SK-N-SH treated with all-trans-retinoic acid at 6 μM for 48 hours (cell line): Measurements from ENCODE around the gene LRRC28.

Source experiments
- ATAC-seq: fragments of 200-7000 bp; cut with Tn5 transposase; 3 replicates; pipeline ENCODE4 v1.9.1; 2020; ENCODE audit warnings: mild to moderate bottlenecking, moderate library complexity
- ARNTL ChIP-seq: fragments of 450-650 bp; formaldehyde crosslinking; IDR thresholded peaks from 2 replicates; pipeline ENCODE4 v1.5.0; 2020; ENCODE audit warnings: low read depth, mild to moderate bottlenecking, moderate library complexity, borderline replicate concordance
- BACH2 ChIP-seq: fragments of 250-450 bp; sonication (Bioruptor Pico); IDR thresholded peaks from 2 replicates; pipeline ENCODE4 v1.9.0; 2021; ENCODE audit warnings: mild to moderate bottlenecking, borderline replicate concordance
- ESRRG ChIP-seq: fragments of 250-450 bp; sonication (Bioruptor Pico); IDR thresholded peaks from 2 replicates; pipeline ENCODE4 v1.6.1; 2021; ENCODE audit warnings: mild to moderate bottlenecking
- GLIS3 ChIP-seq: fragments of 250-450 bp; sonication (Bioruptor Pico); IDR thresholded peaks from 2 replicates; pipeline ENCODE4 v1.5.0; 2020; ENCODE audit warnings: mild to moderate bottlenecking, moderate library complexity
- ISL1 ChIP-seq: fragments of 250-450 bp; sonication (Bioruptor Pico); IDR thresholded peaks from 2 replicates; pipeline ENCODE4 v2.1.2; 2022; ENCODE audit warnings: mild to moderate bottlenecking, moderate library complexity
- OSR1 ChIP-seq: fragments of 250-450 bp; sonication (Bioruptor Pico); IDR thresholded peaks from 2 replicates; pipeline ENCODE4 v1.8.0; 2022; ENCODE audit warnings: moderate library complexity, mild to moderate bottlenecking, inconsistent platforms
- PPARA ChIP-seq: fragments of 250-450 bp; sonication (Bioruptor Pico); IDR thresholded peaks from 2 replicates; pipeline ENCODE4 v1.5.0; 2020; ENCODE audit warnings: mild to moderate bottlenecking, borderline replicate concordance
- RARB ChIP-seq: fragments of 250-450 bp; sonication (Bioruptor Pico); IDR thresholded peaks from 2 replicates; pipeline ENCODE4 v1.8.0; 2021; ENCODE audit warnings: mild to moderate bottlenecking, moderate library complexity
- SNAI2 ChIP-seq: fragments of 250-450 bp; sonication (Bioruptor Pico); IDR thresholded peaks from 2 replicates; pipeline ENCODE4 v1.5.0; 2020; ENCODE audit warnings: mild to moderate bottlenecking, moderate library complexity
- TCF4 ChIP-seq: fragments of 250-450 bp; sonication (Bioruptor Pico); IDR thresholded peaks from 2 replicates; pipeline ENCODE4 v1.8.0; 2021; ENCODE audit warnings: mild to moderate bottlenecking, moderate library complexity, borderline replicate concordance
- TOX ChIP-seq: fragments of 250-450 bp; sonication (Bioruptor Pico); IDR thresholded peaks from 2 replicates; pipeline ENCODE4 v1.8.0; 2021; ENCODE audit warnings: mild to moderate bottlenecking, moderate library complexity, borderline replicate concordance
- ZC3H10 ChIP-seq: fragments of 250-450 bp; sonication (Bioruptor Pico); IDR thresholded peaks from 2 replicates; pipeline ENCODE4 v1.5.1; 2021; ENCODE audit warnings: mild to moderate bottlenecking, moderate library complexity
- ZFP3 ChIP-seq: fragments of 250-450 bp; sonication (Bioruptor Pico); IDR thresholded peaks from 2 replicates; pipeline ENCODE4 v1.5.0; 2020; ENCODE audit warnings: mild to moderate bottlenecking, moderate library complexity
- ZFP30 ChIP-seq: fragments of 450-650 bp; formaldehyde crosslinking; IDR thresholded peaks from 2 replicates; pipeline ENCODE4 v1.5.0; 2022; ENCODE audit warnings: mild to moderate bottlenecking, moderate library complexity
- ZNF565 ChIP-seq: fragments of 450-650 bp; formaldehyde crosslinking; conservative IDR thresholded peaks from 2 replicates; pipeline ENCODE4 v1.5.0; 2020; ENCODE audit warnings: low read depth, mild to moderate bottlenecking, moderate library complexity
- ZNF70 ChIP-seq: fragments of 450-650 bp; formaldehyde crosslinking; IDR thresholded peaks from 2 replicates; pipeline ENCODE4 v1.5.0; 2020; ENCODE audit warnings: mild to moderate bottlenecking, moderate library complexity
- ZNF8 ChIP-seq: fragments of 450-650 bp; formaldehyde crosslinking; IDR thresholded peaks from 2 replicates; pipeline ENCODE4 v1.5.0; 2020; ENCODE audit warnings: mild to moderate bottlenecking, moderate library complexity
- TF ChIP-seq, protein P1 (sequence below): fragments of 250-450 bp; sonication (Bioruptor Pico); IDR thresholded peaks from 2 replicates; pipeline ENCODE4 v1.8.0; 2020; ENCODE audit warnings: mild to moderate bottlenecking, moderate library complexity, borderline replicate concordance
- TF ChIP-seq, protein P2 (sequence below): fragments of 250-450 bp; sonication (Bioruptor Pico); IDR thresholded peaks from 2 replicates; pipeline ENCODE4 v1.5.0; 2020; ENCODE audit warnings: mild to moderate bottlenecking, moderate library complexity
- TF ChIP-seq, protein P3 (sequence below): fragments of 250-450 bp; sonication (Bioruptor Pico); IDR thresholded peaks from 2 replicates; pipeline ENCODE4 v1.5.1; 2020; ENCODE audit warnings: low read depth, mild to moderate bottlenecking, moderate library complexity
- TF ChIP-seq, protein P4 (sequence below): fragments of 250-450 bp; sonication (Bioruptor Pico); IDR thresholded peaks from 2 replicates; pipeline ENCODE4 v1.8.0; 2021; ENCODE audit warnings: low read depth, mild to moderate bottlenecking, moderate library complexity, borderline replicate concordance
- TF ChIP-seq, protein P5 (sequence below): fragments of 250-450 bp; sonication (Bioruptor Pico); IDR thresholded peaks from 2 replicates; pipeline ENCODE4 v1.5.1; 2021; ENCODE audit warnings: mild to moderate bottlenecking, moderate library complexity

Gene LRRC28

DNA sequence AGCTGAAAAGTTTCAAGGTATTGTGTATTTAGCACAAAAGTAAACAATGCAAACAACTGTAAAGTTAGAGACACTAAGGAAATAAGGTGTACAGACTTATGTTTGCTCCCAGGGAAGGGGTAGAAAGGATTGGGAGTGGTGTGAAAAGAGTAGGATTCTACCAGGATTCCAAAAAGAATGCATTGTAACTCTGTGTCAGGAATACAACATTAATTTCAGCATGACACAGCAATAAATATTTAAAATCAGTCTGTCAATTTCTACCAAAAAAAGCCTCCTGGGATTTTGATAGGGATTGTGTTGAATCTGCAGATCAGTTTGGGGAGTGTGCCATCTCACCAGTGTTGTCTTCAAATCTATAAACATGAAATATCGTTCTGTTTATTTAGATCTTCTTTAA lies 73.4 kb downstream of the LRRC28 start:
- ATAC-seq = no peak
- TF ChIP-seq TCF4 (CRISPR knock-in tag) (no peak), ZNF565 (CRISPR knock-in tag) (no peak), ZFP3 (CRISPR knock-in tag) (no peak), OSR1 (CRISPR knock-in tag) (no peak), TOX (CRISPR knock-in tag) (no peak), RARB (CRISPR knock-in tag) (no peak), ARNTL (no peak), PPARA (CRISPR knock-in tag) (no peak), ZNF8 (CRISPR knock-in tag) (no peak), GLIS3 (CRISPR knock-in tag) (no peak), BACH2 (no peak), ZNF70 (CRISPR knock-in tag) (no peak), ISL1 (no peak), ZFP30 (CRISPR knock-in tag) (no peak)
- TF ChIP-seq, protein P1, sequence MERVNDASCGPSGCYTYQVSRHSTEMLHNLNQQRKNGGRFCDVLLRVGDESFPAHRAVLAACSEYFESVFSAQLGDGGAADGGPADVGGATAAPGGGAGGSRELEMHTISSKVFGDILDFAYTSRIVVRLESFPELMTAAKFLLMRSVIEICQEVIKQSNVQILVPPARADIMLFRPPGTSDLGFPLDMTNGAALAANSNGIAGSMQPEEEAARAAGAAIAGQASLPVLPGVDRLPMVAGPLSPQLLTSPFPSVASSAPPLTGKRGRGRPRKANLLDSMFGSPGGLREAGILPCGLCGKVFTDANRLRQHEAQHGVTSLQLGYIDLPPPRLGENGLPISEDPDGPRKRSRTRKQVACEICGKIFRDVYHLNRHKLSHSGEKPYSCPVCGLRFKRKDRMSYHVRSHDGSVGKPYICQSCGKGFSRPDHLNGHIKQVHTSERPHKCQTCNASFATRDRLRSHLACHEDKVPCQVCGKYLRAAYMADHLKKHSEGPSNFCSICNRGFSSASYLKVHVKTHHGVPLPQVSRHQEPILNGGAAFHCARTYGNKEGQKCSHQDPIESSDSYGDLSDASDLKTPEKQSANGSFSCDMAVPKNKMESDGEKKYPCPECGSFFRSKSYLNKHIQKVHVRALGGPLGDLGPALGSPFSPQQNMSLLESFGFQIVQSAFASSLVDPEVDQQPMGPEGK (CRISPR knock-in tag) = no peak
- TF ChIP-seq, protein P2, sequence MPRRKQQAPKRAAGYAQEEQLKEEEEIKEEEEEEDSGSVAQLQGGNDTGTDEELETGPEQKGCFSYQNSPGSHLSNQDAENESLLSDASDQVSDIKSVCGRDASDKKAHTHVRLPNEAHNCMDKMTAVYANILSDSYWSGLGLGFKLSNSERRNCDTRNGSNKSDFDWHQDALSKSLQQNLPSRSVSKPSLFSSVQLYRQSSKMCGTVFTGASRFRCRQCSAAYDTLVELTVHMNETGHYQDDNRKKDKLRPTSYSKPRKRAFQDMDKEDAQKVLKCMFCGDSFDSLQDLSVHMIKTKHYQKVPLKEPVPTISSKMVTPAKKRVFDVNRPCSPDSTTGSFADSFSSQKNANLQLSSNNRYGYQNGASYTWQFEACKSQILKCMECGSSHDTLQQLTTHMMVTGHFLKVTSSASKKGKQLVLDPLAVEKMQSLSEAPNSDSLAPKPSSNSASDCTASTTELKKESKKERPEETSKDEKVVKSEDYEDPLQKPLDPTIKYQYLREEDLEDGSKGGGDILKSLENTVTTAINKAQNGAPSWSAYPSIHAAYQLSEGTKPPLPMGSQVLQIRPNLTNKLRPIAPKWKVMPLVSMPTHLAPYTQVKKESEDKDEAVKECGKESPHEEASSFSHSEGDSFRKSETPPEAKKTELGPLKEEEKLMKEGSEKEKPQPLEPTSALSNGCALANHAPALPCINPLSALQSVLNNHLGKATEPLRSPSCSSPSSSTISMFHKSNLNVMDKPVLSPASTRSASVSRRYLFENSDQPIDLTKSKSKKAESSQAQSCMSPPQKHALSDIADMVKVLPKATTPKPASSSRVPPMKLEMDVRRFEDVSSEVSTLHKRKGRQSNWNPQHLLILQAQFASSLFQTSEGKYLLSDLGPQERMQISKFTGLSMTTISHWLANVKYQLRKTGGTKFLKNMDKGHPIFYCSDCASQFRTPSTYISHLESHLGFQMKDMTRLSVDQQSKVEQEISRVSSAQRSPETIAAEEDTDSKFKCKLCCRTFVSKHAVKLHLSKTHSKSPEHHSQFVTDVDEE = no peak
- TF ChIP-seq, protein P3, sequence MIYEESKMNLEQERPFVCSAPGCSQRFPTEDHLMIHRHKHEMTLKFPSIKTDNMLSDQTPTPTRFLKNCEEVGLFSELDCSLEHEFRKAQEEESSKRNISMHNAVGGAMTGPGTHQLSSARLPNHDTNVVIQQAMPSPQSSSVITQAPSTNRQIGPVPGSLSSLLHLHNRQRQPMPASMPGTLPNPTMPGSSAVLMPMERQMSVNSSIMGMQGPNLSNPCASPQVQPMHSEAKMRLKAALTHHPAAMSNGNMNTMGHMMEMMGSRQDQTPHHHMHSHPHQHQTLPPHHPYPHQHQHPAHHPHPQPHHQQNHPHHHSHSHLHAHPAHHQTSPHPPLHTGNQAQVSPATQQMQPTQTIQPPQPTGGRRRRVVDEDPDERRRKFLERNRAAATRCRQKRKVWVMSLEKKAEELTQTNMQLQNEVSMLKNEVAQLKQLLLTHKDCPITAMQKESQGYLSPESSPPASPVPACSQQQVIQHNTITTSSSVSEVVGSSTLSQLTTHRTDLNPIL = no peak

DNA sequence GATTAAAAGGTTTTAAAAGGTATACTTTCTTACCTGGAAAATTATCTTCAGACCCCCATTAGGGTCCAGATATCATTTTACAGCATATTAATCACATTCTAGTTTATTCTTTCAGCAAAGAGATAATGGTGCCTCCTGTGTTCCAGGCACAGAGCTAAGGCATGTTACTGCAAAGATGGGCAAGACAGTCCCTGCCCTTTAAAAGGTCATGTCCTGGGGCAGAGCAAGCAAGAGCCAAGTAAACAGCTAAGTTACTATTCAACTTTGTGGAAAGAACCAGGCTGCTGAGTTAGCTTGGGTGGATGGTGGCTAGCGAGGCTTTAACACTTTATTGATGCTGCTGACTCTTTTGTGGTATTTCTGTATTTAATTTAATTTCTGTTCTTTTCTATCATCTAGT lies 75.0 kb downstream of the LRRC28 start:
- ATAC-seq = no peak
- no peak for TF ChIP-seq SNAI2 (CRISPR knock-in tag)
- no peak for TF ChIP-seq ZNF8 (CRISPR knock-in tag)
- no peak for TF ChIP-seq PPARA (CRISPR knock-in tag)
- no peak for TF ChIP-seq ISL1
- TF ChIP-seq, protein P2 = no peak
- no peak for TF ChIP-seq ZNF70 (CRISPR knock-in tag)
- TF ChIP-seq, protein P1 (CRISPR knock-in tag) = no peak
- no peak for TF ChIP-seq ZNF565 (CRISPR knock-in tag)
- no peak for TF ChIP-seq GLIS3 (CRISPR knock-in tag)
- TF ChIP-seq, protein P4, sequence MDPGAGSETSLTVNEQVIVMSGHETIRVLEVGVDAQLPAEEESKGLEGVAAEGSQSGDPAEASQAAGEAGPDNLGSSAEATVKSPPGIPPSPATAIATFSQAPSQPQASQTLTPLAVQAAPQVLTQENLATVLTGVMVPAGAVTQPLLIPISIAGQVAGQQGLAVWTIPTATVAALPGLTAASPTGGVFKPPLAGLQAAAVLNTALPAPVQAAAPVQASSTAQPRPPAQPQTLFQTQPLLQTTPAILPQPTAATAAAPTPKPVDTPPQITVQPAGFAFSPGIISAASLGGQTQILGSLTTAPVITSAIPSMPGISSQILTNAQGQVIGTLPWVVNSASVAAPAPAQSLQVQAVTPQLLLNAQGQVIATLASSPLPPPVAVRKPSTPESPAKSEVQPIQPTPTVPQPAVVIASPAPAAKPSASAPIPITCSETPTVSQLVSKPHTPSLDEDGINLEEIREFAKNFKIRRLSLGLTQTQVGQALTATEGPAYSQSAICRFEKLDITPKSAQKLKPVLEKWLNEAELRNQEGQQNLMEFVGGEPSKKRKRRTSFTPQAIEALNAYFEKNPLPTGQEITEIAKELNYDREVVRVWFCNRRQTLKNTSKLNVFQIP (CRISPR knock-in tag) = no peak
- TF ChIP-seq ESRRG (CRISPR knock-in tag) = no peak
- TF ChIP-seq ZFP3 (CRISPR knock-in tag) = no peak
- TF ChIP-seq BACH2 = no peak
- TF ChIP-seq TOX (CRISPR knock-in tag) = no peak
- no peak for TF ChIP-seq ARNTL
- no peak for TF ChIP-seq ZC3H10
- TF ChIP-seq, protein P5, sequence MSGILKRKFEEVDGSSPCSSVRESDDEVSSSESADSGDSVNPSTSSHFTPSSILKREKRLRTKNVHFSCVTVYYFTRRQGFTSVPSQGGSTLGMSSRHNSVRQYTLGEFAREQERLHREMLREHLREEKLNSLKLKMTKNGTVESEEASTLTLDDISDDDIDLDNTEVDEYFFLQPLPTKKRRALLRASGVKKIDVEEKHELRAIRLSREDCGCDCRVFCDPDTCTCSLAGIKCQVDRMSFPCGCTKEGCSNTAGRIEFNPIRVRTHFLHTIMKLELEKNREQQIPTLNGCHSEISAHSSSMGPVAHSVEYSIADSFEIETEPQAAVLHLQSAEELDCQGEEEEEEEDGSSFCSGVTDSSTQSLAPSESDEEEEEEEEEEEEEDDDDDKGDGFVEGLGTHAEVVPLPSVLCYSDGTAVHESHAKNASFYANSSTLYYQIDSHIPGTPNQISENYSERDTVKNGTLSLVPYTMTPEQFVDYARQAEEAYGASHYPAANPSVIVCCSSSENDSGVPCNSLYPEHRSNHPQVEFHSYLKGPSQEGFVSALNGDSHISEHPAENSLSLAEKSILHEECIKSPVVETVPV = no peak
